SU-DHL-6 (cell line): Measurements from ENCODE around the gene PER2.

Experiments
- EZH2phosphoT487 ChIP-seq: fragments of 200-600 bp; sonication (generic), shearing (Covaris generic); conservative IDR thresholded peaks from 2 replicates; pipeline ENCODE4 v1.6.1; 2018; ENCODE audit warnings: mild to moderate bottlenecking, antibody characterized with exemption, low read length, moderate library complexity, mixed read lengths
- TF ChIP-seq, protein P1 (sequence below): fragments of 200-600 bp; sonication (generic); IDR thresholded peaks from one replicate; pipeline ENCODE4 v1.5.1; 2017; ENCODE audit warnings: antibody characterized with exemption, mild to moderate bottlenecking, low read length, moderate library complexity; ENCODE audit not compliant: insufficient read depth, poor library complexity, severe bottlenecking

DNA sequence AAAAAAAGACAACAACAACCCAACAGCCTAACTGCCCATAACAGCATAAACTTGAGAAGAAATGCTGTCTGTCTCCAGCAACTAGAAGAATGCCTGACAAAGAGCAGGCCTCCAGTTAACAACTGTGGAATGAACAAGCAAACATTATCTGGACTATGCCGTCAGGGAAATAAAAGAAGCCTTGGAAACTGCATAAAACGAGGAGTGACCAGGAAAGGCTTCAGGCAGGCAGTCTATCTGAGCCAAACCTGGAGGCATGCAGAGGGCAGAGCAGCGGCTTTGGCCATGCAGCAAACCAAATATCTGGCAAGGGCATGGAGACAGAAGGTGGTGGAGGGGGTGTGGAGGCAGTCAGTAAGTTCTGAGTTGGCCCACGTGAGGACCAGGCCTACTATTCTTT is 59.7 kb downstream of the PER2 start:
- TF ChIP-seq, protein P1, sequence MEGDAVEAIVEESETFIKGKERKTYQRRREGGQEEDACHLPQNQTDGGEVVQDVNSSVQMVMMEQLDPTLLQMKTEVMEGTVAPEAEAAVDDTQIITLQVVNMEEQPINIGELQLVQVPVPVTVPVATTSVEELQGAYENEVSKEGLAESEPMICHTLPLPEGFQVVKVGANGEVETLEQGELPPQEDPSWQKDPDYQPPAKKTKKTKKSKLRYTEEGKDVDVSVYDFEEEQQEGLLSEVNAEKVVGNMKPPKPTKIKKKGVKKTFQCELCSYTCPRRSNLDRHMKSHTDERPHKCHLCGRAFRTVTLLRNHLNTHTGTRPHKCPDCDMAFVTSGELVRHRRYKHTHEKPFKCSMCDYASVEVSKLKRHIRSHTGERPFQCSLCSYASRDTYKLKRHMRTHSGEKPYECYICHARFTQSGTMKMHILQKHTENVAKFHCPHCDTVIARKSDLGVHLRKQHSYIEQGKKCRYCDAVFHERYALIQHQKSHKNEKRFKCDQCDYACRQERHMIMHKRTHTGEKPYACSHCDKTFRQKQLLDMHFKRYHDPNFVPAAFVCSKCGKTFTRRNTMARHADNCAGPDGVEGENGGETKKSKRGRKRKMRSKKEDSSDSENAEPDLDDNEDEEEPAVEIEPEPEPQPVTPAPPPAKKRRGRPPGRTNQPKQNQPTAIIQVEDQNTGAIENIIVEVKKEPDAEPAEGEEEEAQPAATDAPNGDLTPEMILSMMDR: no peak
- no peak for TF ChIP-seq EZH2phosphoT487
